ENCODE measurements around the gene HSPG2.

Gene HSPG2

DNA sequence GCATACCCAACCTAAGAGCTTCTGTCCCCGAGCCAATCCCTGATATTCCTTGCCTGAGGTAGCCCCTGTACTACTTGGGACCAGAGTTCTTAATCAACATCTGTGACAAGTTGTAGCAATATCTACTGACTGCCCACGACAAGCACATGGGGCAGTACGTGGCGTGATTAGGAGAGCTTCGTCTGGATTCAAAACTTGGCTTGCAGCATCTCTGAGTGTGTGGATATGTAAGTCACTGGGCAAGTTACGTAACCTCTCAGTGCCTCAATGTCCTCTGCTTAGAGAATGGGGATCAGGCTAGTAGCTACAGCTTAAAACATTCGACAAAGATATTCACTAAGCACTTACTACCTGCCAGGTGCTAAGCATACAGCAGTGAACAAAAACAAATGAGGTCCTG is 5.0 kb downstream of the HSPG2 start:
- Histone ChIP-seq H4K12ac (ENCODE audit: low read depth, low read length) (peak overlapping the region; percentile 23), H2BK5ac (ENCODE audit: low read depth, low read length, poor library complexity) (peak overlapping the region; percentile 92), H3K18ac (ENCODE audit: low read length) (peak overlapping the region; percentile 31), H4K91ac (ENCODE audit: low read depth, low read length) (peak overlapping the region; percentile 93), H2BK120ac (ENCODE audit: insufficient read depth, low read length, poor library complexity) (peak overlapping the region; percentile 90), H2AFZ (ENCODE audit: insufficient read depth, low read length, poor library complexity) (no peak overlapping the region), H3K4me2 (ENCODE audit: low read length) (peak overlapping the region; percentile 0), H3K9me3 (ENCODE audit: insufficient read depth, low read depth, low read length) (no peaks in the 10 kb centered on the region), H3K27ac (ENCODE audit: low read depth, low read length) (peak overlapping the region; percentile 94), H3K79me1 (ENCODE audit: low read length) (peaks cover 56% of the 10 kb centered on the region), H3K36me3 (ENCODE audit: control insufficient read depth in 1 of 2, insufficient read depth in 2 of 2, low read length in 2 of 2) (peaks cover 7 to 11% of the 10 kb centered on the region in 2 experiments), H3K79me2 (ENCODE audit: control insufficient read depth, insufficient read depth, low read length, poor library complexity) (peaks cover 45% of the 10 kb centered on the region), H2BK12ac (ENCODE audit: low read length) (peak overlapping the region; percentile 80), H3K14ac (ENCODE audit: low read length) (peak overlapping the region; percentile 84), H3K9ac (ENCODE audit: low read length) (no peak overlapping the region), H3K4me3 (ENCODE audit: low read depth, low read length) (no peak overlapping the region), H3K4ac (ENCODE audit: low read depth, low read length) (peak overlapping the region; percentile 38), H4K8ac (ENCODE audit: low read depth, low read length) (peak overlapping the region; percentile 21), H3K23ac (ENCODE audit: low read length) (no peak overlapping the region), H2AK5ac (ENCODE audit: low read length) (peak overlapping the region; percentile 78), H3K27me3 (ENCODE audit: insufficient read depth, low read length) (no peaks in the 10 kb centered on the region), H3K4me1 (ENCODE audit: control insufficient read depth in 1 of 2, insufficient read depth in 2 of 2, low read length in 2 of 2) (peaks cover 52 to 56% of the 10 kb centered on the region in 2 experiments)
- peak in 1 of 2 donors; percentile 31 for DNase-seq
- WGBS (ENCODE audit: extremely low coverage, insufficient coverage, insufficient read length), result no CpG with 5 or more reads among the region's 7 CpGs

- H3K9me3 ChIP-seq (ENCODE audit: insufficient read depth, low read depth, low read length), result no peaks in the 10 kb centered on the region
- H2BK12ac ChIP-seq (ENCODE audit: low read length), result peak overlapping the region; percentile 80
- H4K8ac ChIP-seq (ENCODE audit: low read depth, low read length), result peak overlapping the region; percentile 79
- peak overlapping the region; percentile 23 for H4K12ac ChIP-seq (ENCODE audit: low read depth, low read length)
- H2AFZ ChIP-seq (ENCODE audit: insufficient read depth, low read length, poor library complexity), result no peak overlapping the region
- H3K79me2 ChIP-seq (ENCODE audit: control insufficient read depth, insufficient read depth, low read length, poor library complexity), result peaks cover 43% of the 10 kb centered on the region
- WGBS (ENCODE audit: extremely low coverage, insufficient coverage, insufficient read length), result no CpG with 5 or more reads among the region's 16 CpGs
- no peaks in the 10 kb centered on the region for H3K27me3 ChIP-seq (ENCODE audit: insufficient read depth, low read length)
- H4K91ac ChIP-seq (ENCODE audit: low read depth, low read length), result peak overlapping the region; percentile 93
- H2AK5ac ChIP-seq (ENCODE audit: low read length), result peak overlapping the region; percentile 78
- peaks cover 57 to 61% of the 10 kb centered on the region in 2 experiments for H3K4me1 ChIP-seq (ENCODE audit: control insufficient read depth in 1 of 2, insufficient read depth in 2 of 2, low read length in 2 of 2)
- no peak overlapping the region for H3K23ac ChIP-seq (ENCODE audit: low read length)
- H3K4me3 ChIP-seq (ENCODE audit: low read depth, low read length), result no peak overlapping the region
- peaks cover 7 to 11% of the 10 kb centered on the region in 2 experiments for H3K36me3 ChIP-seq (ENCODE audit: control insufficient read depth in 1 of 2, insufficient read depth in 2 of 2, low read length in 2 of 2)
- peak overlapping the region; percentile 84 for H3K14ac ChIP-seq (ENCODE audit: low read length)
- peaks cover 55% of the 10 kb centered on the region for H3K79me1 ChIP-seq (ENCODE audit: low read length)
- H3K4ac ChIP-seq (ENCODE audit: low read depth, low read length), result peak overlapping the region; percentile 38
- H3K4me2 ChIP-seq (ENCODE audit: low read length), result peak overlapping the region; percentile 42
- DNase-seq, result peak; percentile 53 to 79
- H2BK120ac ChIP-seq (ENCODE audit: insufficient read depth, low read length, poor library complexity), result peak overlapping the region; percentile 90
- peak overlapping the region; percentile 76 for H3K18ac ChIP-seq (ENCODE audit: low read length)
- peak overlapping the region; percentile 92 for H2BK5ac ChIP-seq (ENCODE audit: low read depth, low read length, poor library complexity)
- peak overlapping the region; percentile 19 for H3K9ac ChIP-seq (ENCODE audit: low read length)
- H3K27ac ChIP-seq (ENCODE audit: low read depth, low read length), result peak overlapping the region; percentile 94
These were observed 5.7 kb downstream of the HSPG2 start for GRCh38 chr1:21931171-21932093.

- Histone ChIP-seq H3K27ac (ENCODE audit: low read depth, low read length) (peak overlapping the region; percentile 94), H3K79me1 (ENCODE audit: low read length) (peaks cover 53% of the 10 kb centered on the region), H3K23ac (ENCODE audit: low read length) (peak overlapping the region; percentile 12), H3K4me1 (ENCODE audit: control insufficient read depth in 1 of 2, insufficient read depth in 2 of 2, low read length in 2 of 2) (peaks cover 57 to 58% of the 10 kb centered on the region in 2 experiments), H4K8ac (ENCODE audit: low read depth, low read length) (peak overlapping the region; percentile 8), H3K27me3 (ENCODE audit: insufficient read depth, low read length) (no peaks in the 10 kb centered on the region), H3K9ac (ENCODE audit: low read length) (peak overlapping the region; percentile 47), H3K36me3 (ENCODE audit: control insufficient read depth in 1 of 2, insufficient read depth in 2 of 2, low read length in 2 of 2) (peaks cover 7 to 14% of the 10 kb centered on the region in 2 experiments), H3K9me3 (ENCODE audit: insufficient read depth, low read depth, low read length) (no peaks in the 10 kb centered on the region), H4K12ac (ENCODE audit: low read depth, low read length) (no peak overlapping the region), H3K4me3 (ENCODE audit: low read depth, low read length) (no peak overlapping the region), H3K79me2 (ENCODE audit: control insufficient read depth, insufficient read depth, low read length, poor library complexity) (peaks cover 36% of the 10 kb centered on the region), H2BK120ac (ENCODE audit: insufficient read depth, low read length, poor library complexity) (peak overlapping the region; percentile 5), H2AK5ac (ENCODE audit: low read length) (peak overlapping the region; percentile 6), H3K18ac (ENCODE audit: low read length) (peak overlapping the region; percentile 13), H2AFZ (ENCODE audit: insufficient read depth, low read length, poor library complexity) (no peak overlapping the region), H3K14ac (ENCODE audit: low read length) (peak overlapping the region; percentile 10), H3K4me2 (ENCODE audit: low read length) (peak overlapping the region; percentile 42), H4K91ac (ENCODE audit: low read depth, low read length) (peak overlapping the region; percentile 93), H2BK5ac (ENCODE audit: low read depth, low read length, poor library complexity) (peak overlapping the region; percentile 15), H3K4ac (ENCODE audit: low read depth, low read length) (peak overlapping the region; percentile 30), H2BK12ac (ENCODE audit: low read length) (peak overlapping the region; percentile 19)
- WGBS (ENCODE audit: extremely low coverage, insufficient coverage, insufficient read length), result no CpG with 5 or more reads among the region's 6 CpGs
- no peak for DNase-seq
These were observed 6.4 kb downstream of the HSPG2 start for GRCh38 chr1:21930629-21931170.

GRCh38 chr1:21930080-21930571 is 7.0 kb downstream of the HSPG2 start:
- Histone ChIP-seq H3K27ac (ENCODE audit: low read depth, low read length) (no peak overlapping the region), H3K4me2 (ENCODE audit: low read length) (no peak overlapping the region), H3K36me3 (ENCODE audit: control insufficient read depth in 1 of 2, insufficient read depth in 2 of 2, low read length in 2 of 2) (peaks cover 9 to 17% of the 10 kb centered on the region in 2 experiments), H3K4me1 (ENCODE audit: control insufficient read depth in 1 of 2, insufficient read depth in 2 of 2, low read length in 2 of 2) (peaks cover 57 to 58% of the 10 kb centered on the region in 2 experiments), H2AFZ (ENCODE audit: insufficient read depth, low read length, poor library complexity) (peak overlapping the region; percentile 46), H2BK5ac (ENCODE audit: low read depth, low read length, poor library complexity) (peak overlapping the region; percentile 5), H2AK5ac (ENCODE audit: low read length) (peak overlapping the region; percentile 92), H4K91ac (ENCODE audit: low read depth, low read length) (peak overlapping the region; percentile 34), H3K4me3 (ENCODE audit: low read depth, low read length) (no peak overlapping the region), H2BK120ac (ENCODE audit: insufficient read depth, low read length, poor library complexity) (peak overlapping the region; percentile 75), H3K9ac (ENCODE audit: low read length) (no peak overlapping the region), H2BK12ac (ENCODE audit: low read length) (peak overlapping the region; percentile 58), H3K18ac (ENCODE audit: low read length) (peak overlapping the region; percentile 73), H3K79me1 (ENCODE audit: low read length) (peaks cover 49% of the 10 kb centered on the region), H4K12ac (ENCODE audit: low read depth, low read length) (no peak overlapping the region), H3K27me3 (ENCODE audit: insufficient read depth, low read length) (no peaks in the 10 kb centered on the region), H4K8ac (ENCODE audit: low read depth, low read length) (peak overlapping the region; percentile 9), H3K14ac (ENCODE audit: low read length) (peak overlapping the region; percentile 68), H3K79me2 (ENCODE audit: control insufficient read depth, insufficient read depth, low read length, poor library complexity) (peaks cover 34% of the 10 kb centered on the region), H3K4ac (ENCODE audit: low read depth, low read length) (peak overlapping the region; percentile 77), H3K23ac (ENCODE audit: low read length) (no peak overlapping the region), H3K9me3 (ENCODE audit: insufficient read depth, low read depth, low read length) (no peaks in the 10 kb centered on the region)
- no CpG with 5 or more reads among the region's 8 CpGs for WGBS (ENCODE audit: extremely low coverage, insufficient coverage, insufficient read length)
- no peak for DNase-seq

All from trophoblast cell (in vitro differentiated cells and primary cell).